ENCODE data around the gene MEF2A. TPM values are rescaled to one million over a fixed set of nuclear protein-coding genes. Genes with fewer than 3 reads are reported as not detected.
"Not testable (repeated sequence)": the region's sequence is repeated elsewhere in the genome, so short reads cannot be mapped to it uniquely, and the experiment has no call there.

MEF2A gene
- total RNA-seq, 1 experiment from 2014 or later = 30.7 TPM

DNA sequence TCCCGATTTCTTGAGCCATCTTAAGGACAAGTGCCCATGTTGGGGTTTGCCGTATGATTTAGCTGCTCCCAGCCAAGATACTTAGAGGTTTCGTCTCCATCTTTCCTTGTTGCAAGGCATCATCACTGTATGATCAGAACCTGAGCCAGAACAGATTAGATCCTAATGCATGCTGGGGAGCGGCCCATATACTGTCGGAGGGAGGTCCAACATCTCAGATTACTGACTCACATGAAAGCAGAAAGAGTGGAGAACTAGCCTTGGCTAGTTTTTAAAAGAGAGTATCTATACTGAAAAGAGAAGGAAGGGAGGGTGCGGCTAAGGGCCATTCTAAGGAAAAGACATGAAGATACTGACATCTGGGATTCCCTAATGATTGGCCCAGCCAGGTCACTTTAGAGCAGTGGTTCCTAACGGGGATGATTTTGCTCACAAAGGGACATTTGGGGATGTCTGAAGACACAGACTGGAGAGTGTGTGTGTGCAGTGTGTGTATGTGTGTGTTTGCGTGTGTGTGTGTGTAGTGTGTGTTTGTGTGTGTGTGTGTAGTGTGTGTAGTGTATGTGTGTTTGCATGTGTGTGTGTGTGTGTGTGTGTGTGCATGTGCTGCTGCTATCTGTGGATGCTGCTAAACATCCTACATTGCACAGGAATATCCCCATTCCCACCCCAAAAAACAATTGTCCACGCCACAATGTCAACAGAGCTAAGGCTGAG is 179.7 kb downstream of the MEF2A start (continued):
- no peak for TF ChIP-seq ZNF423 (CRISPR knock-in tag; IDR thresholded peaks at IDR 0.05)
- TF ChIP-seq, protein P1, sequence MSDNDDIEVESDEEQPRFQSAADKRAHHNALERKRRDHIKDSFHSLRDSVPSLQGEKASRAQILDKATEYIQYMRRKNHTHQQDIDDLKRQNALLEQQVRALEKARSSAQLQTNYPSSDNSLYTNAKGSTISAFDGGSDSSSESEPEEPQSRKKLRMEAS (CRISPR knock-in tag; IDR thresholded peaks at IDR 0.05) = no peak
- TF ChIP-seq, protein P2, sequence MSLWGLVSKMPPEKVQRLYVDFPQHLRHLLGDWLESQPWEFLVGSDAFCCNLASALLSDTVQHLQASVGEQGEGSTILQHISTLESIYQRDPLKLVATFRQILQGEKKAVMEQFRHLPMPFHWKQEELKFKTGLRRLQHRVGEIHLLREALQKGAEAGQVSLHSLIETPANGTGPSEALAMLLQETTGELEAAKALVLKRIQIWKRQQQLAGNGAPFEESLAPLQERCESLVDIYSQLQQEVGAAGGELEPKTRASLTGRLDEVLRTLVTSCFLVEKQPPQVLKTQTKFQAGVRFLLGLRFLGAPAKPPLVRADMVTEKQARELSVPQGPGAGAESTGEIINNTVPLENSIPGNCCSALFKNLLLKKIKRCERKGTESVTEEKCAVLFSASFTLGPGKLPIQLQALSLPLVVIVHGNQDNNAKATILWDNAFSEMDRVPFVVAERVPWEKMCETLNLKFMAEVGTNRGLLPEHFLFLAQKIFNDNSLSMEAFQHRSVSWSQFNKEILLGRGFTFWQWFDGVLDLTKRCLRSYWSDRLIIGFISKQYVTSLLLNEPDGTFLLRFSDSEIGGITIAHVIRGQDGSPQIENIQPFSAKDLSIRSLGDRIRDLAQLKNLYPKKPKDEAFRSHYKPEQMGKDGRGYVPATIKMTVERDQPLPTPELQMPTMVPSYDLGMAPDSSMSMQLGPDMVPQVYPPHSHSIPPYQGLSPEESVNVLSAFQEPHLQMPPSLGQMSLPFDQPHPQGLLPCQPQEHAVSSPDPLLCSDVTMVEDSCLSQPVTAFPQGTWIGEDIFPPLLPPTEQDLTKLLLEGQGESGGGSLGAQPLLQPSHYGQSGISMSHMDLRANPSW (CRISPR knock-in tag; conservative IDR thresholded peaks at IDR 0.05; ENCODE audit: low read depth) = no peak
- TF ChIP-seq ZNF396 (CRISPR knock-in tag; IDR thresholded peaks at IDR 0.05; ENCODE audit: borderline replicate concordance) = no peak
- TF ChIP-seq FOXK1 (CRISPR knock-in tag; IDR thresholded peaks at IDR 0.05) = no peak
- no peak for TF ChIP-seq TCF7 (CRISPR knock-in tag; IDR thresholded peaks at IDR 0.05; ENCODE audit: low read depth)
- TF ChIP-seq, protein P3, sequence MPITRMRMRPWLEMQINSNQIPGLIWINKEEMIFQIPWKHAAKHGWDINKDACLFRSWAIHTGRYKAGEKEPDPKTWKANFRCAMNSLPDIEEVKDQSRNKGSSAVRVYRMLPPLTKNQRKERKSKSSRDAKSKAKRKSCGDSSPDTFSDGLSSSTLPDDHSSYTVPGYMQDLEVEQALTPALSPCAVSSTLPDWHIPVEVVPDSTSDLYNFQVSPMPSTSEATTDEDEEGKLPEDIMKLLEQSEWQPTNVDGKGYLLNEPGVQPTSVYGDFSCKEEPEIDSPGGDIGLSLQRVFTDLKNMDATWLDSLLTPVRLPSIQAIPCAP (CRISPR knock-in tag; IDR thresholded peaks at IDR 0.05) = no peak
- no peak for TF ChIP-seq OVOL2 (CRISPR knock-in tag; IDR thresholded peaks at IDR 0.05; ENCODE audit: borderline replicate concordance)
- no peak for TF ChIP-seq GABPB1 (CRISPR knock-in tag; IDR thresholded peaks at IDR 0.05)

GRCh38 chr15:99749386-99749785 is 183.6 kb downstream of the MEF2A start:
- Mint-ChIP-seq H3K27me3 (ENCODE audit: low read depth) (peaks cover 17% of the 10 kb centered on the region), H3K4me3 (no peak overlapping the region), H3K27ac (no peak overlapping the region), H3K4me1 (peaks cover 10% of the 10 kb centered on the region), H3K9me3 (peaks cover 9% of the 10 kb centered on the region), H3K36me3 (no peaks in the 10 kb centered on the region)
- ATAC-seq (no peak), DNase-seq (ENCODE audit: low spot score) (no peak)
- no peak for TF ChIP-seq ZNF425 (CRISPR knock-in tag; conservative IDR thresholded peaks at IDR 0.05)
- TF ChIP-seq MYBL2 (CRISPR knock-in tag; IDR thresholded peaks at IDR 0.05) = no peak
- TF ChIP-seq SMAD4 (CRISPR knock-in tag; IDR thresholded peaks at IDR 0.05) = no peak
- TF ChIP-seq, protein P4, sequence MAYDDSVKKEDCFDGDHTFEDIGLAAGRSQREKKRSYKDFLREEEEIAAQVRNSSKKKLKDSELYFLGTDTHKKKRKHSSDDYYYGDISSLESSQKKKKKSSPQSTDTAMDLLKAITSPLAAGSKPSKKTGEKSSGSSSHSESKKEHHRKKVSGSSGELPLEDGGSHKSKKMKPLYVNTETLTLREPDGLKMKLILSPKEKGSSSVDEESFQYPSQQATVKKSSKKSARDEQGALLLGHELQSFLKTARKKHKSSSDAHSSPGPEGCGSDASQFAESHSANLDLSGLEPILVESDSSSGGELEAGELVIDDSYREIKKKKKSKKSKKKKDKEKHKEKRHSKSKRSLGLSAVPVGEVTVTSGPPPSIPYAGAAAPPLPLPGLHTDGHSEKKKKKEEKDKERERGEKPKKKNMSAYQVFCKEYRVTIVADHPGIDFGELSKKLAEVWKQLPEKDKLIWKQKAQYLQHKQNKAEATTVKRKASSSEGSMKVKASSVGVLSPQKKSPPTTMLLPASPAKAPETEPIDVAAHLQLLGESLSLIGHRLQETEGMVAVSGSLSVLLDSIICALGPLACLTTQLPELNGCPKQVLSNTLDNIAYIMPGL (CRISPR knock-in tag; IDR thresholded peaks at IDR 0.05) = no peak
- no peak for TF ChIP-seq SP1 (CRISPR knock-in tag; conservative IDR thresholded peaks at IDR 0.05)
- TF ChIP-seq, protein P5, sequence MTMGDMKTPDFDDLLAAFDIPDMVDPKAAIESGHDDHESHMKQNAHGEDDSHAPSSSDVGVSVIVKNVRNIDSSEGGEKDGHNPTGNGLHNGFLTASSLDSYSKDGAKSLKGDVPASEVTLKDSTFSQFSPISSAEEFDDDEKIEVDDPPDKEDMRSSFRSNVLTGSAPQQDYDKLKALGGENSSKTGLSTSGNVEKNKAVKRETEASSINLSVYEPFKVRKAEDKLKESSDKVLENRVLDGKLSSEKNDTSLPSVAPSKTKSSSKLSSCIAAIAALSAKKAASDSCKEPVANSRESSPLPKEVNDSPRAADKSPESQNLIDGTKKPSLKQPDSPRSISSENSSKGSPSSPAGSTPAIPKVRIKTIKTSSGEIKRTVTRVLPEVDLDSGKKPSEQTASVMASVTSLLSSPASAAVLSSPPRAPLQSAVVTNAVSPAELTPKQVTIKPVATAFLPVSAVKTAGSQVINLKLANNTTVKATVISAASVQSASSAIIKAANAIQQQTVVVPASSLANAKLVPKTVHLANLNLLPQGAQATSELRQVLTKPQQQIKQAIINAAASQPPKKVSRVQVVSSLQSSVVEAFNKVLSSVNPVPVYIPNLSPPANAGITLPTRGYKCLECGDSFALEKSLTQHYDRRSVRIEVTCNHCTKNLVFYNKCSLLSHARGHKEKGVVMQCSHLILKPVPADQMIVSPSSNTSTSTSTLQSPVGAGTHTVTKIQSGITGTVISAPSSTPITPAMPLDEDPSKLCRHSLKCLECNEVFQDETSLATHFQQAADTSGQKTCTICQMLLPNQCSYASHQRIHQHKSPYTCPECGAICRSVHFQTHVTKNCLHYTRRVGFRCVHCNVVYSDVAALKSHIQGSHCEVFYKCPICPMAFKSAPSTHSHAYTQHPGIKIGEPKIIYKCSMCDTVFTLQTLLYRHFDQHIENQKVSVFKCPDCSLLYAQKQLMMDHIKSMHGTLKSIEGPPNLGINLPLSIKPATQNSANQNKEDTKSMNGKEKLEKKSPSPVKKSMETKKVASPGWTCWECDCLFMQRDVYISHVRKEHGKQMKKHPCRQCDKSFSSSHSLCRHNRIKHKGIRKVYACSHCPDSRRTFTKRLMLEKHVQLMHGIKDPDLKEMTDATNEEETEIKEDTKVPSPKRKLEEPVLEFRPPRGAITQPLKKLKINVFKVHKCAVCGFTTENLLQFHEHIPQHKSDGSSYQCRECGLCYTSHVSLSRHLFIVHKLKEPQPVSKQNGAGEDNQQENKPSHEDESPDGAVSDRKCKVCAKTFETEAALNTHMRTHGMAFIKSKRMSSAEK (CRISPR knock-in tag; IDR thresholded peaks at IDR 0.05; ENCODE audit: borderline replicate concordance) = no peak
- TF ChIP-seq ZNF121 (CRISPR knock-in tag; IDR thresholded peaks at IDR 0.05) = no peak
- TF ChIP-seq E2F5 (CRISPR knock-in tag; IDR thresholded peaks at IDR 0.05) = no peak
- TF ChIP-seq ZNF396 (CRISPR knock-in tag; IDR thresholded peaks at IDR 0.05; ENCODE audit: borderline replicate concordance) = no peak
- TF ChIP-seq ZNF416 (CRISPR knock-in tag; IDR thresholded peaks at IDR 0.05) = no peak
- no peak for TF ChIP-seq ELF4 (CRISPR knock-in tag; IDR thresholded peaks at IDR 0.05; ENCODE audit: low read depth)
- ChIA-PET CTCF (no interaction called here), POLR2A (no interaction called here)

DNA sequence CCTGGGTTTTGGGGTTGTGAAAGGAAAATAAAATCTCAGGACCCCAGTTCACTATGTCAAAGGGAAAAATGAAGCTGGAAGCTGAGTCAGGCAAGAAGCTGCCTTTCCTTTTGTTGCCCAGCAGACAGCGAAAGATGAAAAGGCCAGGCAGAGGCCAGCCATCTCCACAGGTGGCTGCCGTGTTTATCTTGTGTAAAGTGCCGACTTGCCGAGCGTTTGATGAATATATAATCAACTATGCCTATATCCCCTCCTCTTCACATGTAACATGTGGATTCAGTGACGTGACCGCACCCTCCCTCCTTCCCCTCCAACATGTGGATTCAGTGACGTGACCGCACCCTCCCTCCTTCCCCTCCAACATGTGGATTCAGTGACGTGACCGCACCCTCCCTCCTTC is 184.5 kb downstream of the MEF2A start:
- H3K4me3 Mint-ChIP-seq; DNase-seq (ENCODE audit: low spot score); CTCF ChIA-PET; H3K9me3 Mint-ChIP-seq; H3K4me1 Mint-ChIP-seq; H3K27ac Mint-ChIP-seq; POLR2A ChIA-PET; H3K36me3 Mint-ChIP-seq: not testable (repeated sequence)
- H3K27me3 Mint-ChIP-seq (ENCODE audit: low read depth) = peaks cover 18% of the 10 kb centered on the region
- ATAC-seq = peak; percentile 24; the same call in 1 of the 2 replicates
